Nucleus accumbens (tissue), 56 donors: Measurements from ENCODE around the gene SNCA.

Source experiments
- DNase-seq, 56 donors: peaks; one replicate each; lab custom pipeline; 2025; lab: John Stamatoyannopoulos, UW

Gene SNCA

DNA sequence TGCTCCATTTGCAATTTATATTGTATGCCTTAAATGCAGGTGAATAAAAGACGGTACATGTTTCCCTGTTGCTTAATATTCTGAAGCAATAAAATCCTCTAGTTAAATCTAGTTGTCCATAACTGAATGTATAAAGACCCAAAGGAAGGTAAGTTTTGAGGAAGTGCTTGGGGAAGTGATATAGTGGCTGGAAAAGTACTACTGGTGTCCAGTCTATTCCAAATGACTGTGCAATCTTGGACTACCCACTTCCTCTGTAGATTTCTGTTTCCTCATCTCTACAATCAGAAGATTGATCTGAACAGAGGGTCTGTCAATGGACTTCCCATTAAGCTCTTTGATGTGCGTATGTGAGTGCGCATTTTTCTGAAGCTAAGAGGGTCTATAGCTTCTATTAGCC lies 17.0 kb downstream of the SNCA start:
- no peak for DNase-seq

DNA sequence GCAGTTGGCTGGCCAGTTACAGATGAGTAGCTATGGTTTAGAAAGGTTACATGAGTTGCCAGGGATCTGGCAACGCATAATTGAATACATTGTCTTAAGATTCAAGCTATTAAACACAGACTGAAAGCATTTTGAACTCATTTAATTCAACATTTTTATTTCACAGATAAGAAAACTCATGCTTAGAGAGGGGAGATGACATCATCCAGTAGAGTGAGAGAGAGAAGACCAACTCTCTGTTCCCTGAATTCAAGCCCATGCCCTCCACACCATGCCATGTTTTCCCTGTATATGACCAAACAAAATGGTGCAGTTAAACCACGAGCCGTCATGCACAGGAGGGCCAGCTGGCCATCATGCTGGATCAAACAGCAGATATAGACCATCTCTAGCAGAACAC lies 22.6 kb downstream of the SNCA start:
- DNase-seq, result no peak

DNA sequence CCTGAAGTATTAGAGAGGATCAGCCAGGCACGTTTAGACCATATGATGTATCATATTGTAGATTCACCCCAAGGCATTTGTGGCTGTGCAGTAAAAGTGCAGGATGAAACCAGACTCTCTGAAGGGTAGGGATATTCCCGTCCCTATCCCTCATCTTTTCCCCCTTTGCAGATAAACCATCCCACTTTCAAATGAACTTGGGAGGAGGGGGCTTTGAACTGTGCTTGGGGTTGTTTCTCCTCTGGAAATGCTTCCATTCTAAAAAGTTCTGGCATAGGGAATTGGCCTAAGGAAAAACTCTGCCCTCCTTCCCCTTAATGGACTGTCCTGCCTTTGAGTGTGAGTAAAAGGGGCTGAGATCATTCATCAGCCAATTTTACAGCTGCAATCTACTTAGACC lies 23.8 kb downstream of the SNCA start:
- DNase-seq, result no peak

DNA sequence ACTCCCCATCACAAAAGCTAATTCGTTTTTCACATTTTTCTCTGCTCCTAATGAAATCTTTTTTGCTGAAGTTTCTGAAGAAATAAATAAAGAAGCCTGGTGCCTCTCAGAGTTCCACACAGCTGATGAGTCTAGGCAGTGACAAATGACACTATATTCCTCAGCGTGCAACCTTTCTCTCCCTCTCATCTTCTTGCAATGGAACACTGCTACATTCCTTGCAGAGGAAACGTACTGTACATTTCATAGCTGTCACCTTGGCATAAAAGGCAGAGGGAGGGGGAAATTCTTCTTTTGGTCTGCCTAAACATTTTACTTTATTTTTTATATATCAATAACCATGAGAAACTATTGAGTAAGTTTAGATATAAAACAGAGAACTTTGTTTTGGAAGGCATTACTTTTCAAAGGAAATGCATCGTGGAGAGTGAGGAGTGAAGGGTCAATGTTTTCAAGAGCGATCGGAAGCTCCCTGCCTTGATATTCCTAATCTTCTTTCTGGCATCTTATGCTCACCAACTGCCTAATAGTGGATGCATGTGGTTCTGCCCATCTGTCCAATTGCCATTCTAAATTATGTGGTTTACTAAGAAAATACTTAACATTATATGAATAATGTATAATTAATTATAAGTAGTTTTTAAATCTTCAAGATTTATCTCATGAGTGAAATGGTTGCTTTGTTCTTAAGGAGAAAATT lies 29.4 kb downstream of the SNCA start:
- DNase-seq, result peak in 1 of 56 donors; percentile 6

DNA sequence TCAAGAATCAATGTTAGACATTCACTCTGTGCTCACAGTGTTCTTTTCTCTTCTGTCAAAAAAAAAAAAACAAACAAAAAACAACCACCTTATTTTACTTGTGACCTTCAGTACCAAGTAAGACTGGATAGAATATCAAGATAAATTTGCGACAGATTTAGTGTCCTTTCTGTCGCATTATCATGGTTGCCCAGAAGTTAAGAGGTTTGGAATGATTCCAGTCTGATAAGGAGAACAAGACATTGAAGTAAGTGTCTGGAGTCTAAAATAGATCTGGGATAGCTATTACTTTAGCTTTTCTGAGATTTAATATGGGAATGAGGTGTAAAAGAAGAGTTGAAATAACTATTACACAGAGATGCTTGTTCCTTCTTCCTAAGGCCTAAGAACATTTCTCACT lies 31.7 kb downstream of the SNCA start:
- no peak for DNase-seq

DNA sequence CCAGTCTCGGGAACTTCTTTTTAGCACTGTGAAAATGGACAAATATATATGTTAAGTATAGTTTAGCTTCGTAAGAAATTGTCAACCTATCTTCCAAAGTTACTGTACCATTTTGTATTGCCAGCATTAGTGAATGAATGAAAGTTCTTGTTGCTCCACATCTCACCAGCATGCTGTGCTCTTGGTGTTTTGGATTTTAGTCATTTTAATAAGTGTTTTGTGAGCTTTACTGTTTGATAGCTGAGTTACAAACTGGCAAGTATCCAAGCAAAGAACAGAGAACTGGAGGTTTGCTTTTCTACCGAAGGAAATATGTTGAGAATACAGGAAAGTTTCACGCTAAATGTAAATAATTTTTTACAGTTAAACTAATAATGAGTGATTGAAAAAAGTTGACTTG lies 33.0 kb downstream of the SNCA start:
- no peak for DNase-seq

DNA sequence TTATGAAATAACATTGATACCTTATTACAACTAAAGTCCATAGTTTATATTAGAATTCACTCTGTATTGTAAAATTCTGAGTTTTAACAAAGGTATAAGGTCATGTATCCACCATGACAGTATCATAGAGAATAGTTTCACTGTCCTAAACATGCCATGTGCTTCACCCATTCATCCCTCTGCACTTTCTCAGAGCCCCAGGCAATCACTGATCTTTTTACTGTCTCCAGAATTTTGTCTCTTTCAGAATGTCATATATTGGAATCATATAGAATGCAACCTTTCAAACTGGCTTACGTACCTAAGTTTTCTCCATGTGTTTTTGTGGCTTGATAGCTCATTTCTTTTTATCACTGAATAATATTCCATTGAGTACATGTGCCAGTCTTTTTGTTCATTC lies 33.9 kb downstream of the SNCA start:
- DNase-seq, result no peak

DNA sequence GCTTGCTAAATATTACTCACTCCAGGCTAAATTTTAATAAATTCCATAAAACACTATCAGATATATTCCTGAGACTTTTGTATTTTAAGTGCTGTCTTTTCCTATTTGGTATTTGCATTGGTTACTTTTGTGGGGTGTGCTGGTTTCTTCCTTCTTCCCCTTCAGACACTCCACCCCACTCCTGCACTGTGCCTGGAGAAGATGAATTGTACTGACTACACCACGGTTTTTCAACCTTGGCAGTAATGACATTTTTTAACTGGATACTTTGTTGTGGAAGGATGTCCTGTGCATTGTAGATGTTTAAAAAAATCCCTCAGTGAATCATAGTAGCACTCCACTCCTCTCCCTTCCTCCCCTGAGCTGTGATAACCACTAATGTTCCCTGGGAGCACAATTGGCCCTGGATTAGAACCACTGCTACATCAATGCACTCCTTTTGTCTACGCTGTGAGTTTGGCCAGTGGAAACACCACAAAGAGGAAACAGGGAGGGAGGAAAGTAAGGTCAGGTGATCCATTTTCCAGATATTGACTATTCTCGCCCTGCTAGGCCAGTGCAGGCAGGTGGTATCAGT lies 36.3 kb downstream of the SNCA start:
- DNase-seq, result no peak

DNA sequence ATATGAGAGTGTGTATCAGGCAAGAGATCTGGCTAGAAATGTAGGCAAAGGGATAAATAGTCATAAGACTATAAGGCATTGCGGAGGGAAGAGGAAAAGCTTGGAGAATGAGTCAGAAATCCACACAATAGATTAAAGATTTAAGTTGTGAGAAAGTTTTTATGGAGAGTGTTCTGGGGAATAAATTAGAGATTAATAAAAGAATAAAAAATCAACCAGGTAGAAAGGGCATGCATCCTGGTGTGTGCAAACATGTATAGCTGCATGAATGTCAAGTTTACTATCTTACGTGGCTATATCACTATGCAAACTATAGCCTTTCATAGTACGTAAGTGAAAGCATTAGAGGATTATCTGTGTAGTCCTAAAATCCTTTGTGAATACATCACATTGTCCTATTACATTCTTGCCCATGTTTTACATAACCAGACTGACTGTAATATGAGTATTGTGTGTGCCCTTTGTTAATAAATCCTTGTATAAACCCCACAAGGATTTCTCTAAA lies 36.9 kb downstream of the SNCA start:
- no peak for DNase-seq

DNA sequence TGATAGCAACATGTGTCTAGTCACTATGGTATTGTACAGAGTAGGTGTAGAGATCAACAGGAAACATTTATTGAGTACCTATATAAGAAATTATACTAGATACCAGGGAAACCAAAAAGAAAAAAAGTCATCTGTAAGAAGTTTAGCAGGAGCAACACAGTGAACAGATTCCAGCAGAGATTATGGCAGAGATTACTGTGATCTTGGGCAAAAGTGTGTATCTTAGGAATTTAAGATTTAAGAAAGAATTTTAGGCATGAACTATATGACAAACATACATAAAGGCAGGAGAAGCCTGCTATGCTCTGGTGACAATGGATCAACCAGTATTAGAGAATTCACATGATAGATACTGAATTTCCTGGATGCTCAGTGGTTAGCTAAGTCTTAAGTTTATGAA lies 37.9 kb downstream of the SNCA start:
- DNase-seq, result no peak

DNA sequence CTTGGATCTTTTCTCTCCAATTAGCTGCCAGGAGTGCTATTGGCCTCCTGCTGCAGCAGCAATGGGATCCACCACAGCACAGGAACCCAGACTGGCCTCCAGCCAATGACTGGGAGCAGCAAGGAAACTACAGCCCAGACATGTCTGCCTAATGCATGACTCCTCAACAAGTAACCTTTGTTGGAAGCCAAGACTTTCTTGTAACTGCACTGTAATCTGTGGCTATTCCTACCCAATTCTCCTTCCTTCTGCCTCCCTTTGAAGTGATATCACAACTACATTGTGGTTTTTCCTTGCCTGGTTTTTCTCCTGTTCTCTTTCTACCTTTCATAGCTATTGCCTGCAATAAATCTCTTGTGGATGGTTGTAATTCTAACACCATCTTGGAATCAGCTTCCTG lies 39.8 kb downstream of the SNCA start:
- no peak for DNase-seq

DNA sequence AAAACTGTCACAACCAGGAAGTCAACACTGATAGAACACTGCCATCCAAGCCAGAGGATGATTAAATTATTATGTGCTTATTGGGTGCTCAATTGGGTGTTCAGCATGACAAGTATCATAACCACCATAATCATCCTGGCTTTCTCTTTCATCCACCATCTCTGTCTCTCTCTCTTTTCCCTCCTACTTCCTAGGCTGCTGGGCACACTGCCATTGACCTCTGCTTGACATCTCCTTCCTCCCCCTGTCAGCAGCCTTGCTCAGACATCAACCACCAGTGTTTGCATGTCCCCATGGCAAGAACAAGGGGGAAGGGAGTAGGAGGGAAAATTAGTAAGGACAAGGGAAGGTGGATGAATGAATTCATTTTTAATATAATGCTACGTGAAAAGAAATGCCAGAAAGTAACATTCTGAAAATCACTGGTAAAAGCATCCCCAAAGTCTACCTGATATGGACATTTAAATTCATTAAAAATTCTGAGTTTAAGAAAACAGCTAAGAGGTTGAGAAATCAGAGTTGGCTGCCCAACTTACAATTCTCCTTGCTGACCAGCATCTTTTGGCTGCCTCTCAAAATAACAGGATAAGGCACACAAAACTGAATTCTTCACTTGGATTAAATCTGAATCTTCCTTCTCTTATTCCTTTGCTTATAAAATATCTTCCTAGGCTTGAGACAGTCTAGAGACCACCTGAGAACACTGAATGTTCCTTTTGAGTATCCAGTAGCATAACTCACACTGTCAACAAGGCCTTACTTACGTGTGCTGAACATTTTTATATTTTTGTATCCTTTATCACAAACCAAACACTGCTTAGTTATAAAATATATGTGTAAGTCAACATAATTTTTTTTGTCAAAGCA lies 48.5 kb downstream of the SNCA start:
- peak in 1 of 56 donors; percentile 6 for DNase-seq

DNA sequence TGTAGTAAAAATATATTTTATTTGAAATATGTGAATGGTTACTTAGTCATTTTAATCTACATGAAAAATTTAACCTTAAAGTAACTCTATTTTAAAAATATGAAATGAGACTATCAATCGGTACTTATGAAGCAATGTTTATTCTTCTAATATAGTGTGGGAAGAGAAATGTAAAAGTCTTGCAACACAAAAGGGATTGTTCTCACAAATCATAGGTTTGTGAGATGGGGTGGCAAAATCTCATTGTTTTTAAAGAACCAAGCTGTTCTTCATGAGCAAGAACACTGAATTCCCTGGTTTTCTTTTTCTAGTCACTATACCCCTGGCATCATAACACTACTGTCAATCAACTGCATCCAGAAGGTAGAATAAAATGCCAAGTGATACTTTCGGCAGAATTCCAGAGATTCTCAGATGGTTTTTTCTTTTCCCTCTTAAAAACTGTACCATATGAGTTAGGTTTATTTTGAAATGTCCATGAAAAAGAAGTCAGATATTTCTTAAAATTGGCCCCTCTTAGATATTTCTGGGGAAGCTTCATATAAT lies 52.2 kb downstream of the SNCA start:
- no peak for DNase-seq

DNA sequence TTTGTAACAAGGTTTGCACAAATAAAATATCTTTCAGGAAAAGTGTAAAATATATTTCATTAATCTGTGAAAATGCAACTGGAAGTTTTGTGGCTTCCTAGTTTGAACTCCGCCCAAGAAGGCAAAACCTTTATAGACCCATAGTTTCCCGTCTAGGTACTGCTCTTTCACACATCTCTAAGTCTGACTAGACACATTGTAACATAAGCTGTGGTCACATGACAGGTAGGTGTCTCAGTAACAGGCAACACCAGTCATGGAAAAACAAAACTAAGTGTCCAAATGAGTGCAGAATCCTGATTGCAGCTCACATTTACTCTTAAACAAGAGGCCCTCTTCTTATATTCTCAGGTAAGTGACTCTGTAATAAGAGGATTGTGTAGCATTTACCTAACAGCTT lies 55.6 kb downstream of the SNCA start:
- no peak for DNase-seq

DNA sequence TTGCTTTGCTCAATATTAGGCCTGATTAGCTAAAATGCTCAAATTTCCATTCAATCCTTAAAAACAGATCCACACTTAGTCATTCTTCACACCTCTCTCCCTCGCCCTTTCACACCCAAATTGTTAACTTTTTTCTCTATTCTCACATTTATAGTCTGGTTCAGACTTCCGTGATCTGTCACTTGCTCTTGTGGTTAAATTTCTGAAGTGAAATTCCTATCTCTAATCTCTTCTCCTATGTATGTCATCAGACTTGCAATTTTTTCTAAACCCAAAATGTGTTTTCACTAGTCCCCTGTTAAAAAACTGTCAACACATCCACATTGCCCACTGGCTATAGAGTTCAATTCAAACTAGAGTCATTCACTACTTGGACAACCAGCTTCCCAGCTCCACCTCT lies 63.2 kb downstream of the SNCA start:
- no peak for DNase-seq

DNA sequence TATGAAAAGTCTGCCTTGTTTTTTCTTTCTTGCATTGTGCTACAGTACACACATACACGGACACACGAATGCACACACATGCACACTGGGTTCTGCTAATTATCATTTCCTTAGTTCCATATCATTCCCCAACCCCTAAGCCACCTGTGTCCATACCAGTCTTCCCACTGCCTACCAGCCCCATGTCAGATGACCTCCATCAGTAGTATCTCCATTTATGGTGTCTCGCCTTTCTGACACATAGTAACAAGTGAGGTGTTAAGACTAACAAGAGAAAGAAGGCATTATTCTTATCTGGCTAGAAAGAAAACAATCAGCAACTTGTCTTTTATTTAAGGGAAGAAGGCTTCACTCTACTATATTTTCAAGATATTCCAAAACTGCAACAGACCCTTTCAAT lies 67.1 kb downstream of the SNCA start:
- no peak for DNase-seq

DNA sequence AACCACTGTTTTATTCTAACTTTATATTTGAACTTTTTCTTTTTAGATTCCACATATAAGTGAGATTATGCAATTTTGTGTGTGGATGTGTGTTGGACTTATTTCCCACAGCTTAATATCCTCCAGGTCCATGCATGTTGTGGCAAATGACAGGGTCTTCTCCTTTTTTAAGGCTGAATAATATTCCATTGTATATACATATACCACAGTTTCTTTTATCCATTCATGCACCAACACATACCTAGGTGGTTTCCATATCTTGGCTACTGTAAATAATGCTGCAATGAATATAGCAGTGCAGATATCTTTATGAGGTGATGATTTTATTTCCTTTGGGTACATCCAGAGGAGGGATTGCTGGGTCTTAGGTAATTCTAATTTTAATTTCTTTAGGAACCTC lies 69.0 kb downstream of the SNCA start:
- DNase-seq, result no peak

DNA sequence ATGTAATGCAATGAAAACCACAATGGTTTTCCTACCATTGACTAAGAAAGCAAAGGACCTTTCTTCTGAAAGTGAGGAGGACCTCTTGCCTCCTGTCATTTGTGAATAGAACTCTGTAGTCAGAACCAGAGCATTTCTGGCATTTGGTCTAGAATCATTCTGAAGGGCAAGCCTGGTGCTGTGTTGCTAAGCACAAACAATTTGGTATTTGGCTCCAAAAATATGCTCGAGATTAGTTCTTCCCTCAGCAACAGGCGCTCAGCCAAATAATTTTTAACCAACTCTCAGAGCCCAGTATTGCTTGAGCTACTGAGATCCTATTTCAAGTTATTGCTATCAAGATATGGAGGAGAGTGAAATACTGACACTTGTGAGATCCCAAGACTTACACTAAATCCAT lies 71.0 kb downstream of the SNCA start:
- DNase-seq, result peak in 1 of 56 donors; percentile 4

DNA sequence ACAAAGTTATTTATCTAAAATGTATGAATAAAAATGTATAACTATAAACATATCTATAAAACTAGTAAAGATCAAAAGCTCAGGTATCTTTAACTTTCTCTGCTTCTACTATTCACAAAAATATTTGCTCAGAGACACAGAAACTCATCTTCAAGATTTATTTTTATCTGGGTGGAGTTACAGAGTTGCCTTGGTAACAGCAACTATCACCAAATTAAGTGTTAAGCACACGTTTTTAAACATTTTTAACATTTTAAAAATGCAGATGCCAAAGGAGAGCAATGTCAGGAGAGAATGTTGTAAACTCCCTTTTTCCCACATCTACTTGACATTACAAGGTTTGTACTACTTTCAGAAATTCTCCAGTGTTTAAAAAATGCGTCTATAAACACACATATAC lies 71.4 kb downstream of the SNCA start:
- no peak for DNase-seq

DNA sequence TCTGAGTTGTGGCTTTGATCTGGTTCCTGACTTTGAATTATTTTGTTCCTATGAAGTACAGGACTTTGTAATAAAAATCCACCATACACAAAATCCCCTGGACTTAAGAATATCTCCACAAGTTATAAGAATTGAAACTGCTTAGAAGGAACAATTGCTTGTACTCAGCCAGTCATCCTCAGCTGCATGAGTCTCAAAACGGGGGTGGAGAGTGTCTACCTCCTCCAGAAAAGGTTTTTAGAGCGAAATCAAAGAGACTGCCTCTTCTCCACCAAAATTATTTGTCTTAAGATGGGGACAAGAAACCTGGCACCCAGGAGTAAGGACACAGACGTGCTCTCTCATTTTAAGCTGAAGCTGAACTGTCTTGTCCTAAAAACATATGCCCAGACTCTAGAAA lies 74.7 kb downstream of the SNCA start:
- DNase-seq, result peak in 7 of 56 donors; percentile 1 to 19 (median 9)

DNA sequence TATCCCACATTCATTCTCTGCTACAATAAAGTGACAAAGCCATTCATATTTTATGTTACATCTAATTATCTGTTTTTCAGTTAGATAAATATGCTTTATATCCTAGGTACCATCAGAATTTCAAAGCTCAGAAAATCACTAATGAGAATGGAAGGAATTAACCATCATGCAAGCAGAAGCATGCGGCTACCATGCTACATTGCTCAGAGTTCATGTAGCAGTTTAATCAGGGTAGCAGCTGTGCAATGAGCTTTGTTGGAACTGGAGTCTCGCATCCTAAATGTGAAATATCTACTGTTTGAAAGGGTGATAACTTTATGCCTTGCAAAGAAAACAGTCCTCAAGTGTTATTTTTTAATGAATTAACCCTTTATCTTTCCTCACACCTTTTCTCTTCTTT lies 77.5 kb downstream of the SNCA start:
- DNase-seq, result no peak
